A549 (cell line): Measurements from ENCODE around the gene DDIT4. TPM values are rescaled to one million over a fixed set of nuclear protein-coding genes. Genes with fewer than 3 reads are reported as not detected.
"Not testable (repeated sequence)": the region's sequence is repeated elsewhere in the genome, so short reads cannot be mapped to it uniquely, and the experiment has no call there.

Experiments used
- ATAC-seq, 2 experiments: fragments of 200-7000 bp in 1 of 2; fragments of >200 bp in 1 of 2; cut with Nextera tagmentation in 1 of 2; cut with Tn5 transposase in 1 of 2; 3 replicates each; pipeline versions ENCODE4 v1.8.0 to v1.9.1; 2018 to 2020; ENCODE audit warnings: mild to moderate bottlenecking in 1 of 2, moderate library complexity in 1 of 2
- CTCF ChIA-PET: fragments of 300-600 bp; sonication (Branson Sonifier 250); formaldehyde crosslinking; extraction: SDS; loops from one replicate; lab custom pipeline; 2021; ENCODE audit warnings: antibody characterized with exemption, inconsistent platforms; lab: Yijun Ruan, JAX
- POLR2A ChIA-PET: fragments of 350-600 bp; formaldehyde crosslinking; extraction: SDS; loops from one replicate; lab custom pipeline; 2021; ENCODE audit warnings: antibody characterized with exemption, inconsistent platforms; lab: Yijun Ruan, JAX
- DNase-seq, 2 experiments: peaks; one replicate each; pipeline versions ENCODE4 v3.0.0 to v3.0.0-alpha.2; 2011 to 2016; ENCODE audit warnings: low read depth in 1 of 2, low spot score in 1 of 2
- FAIRE-seq: peaks from 2 replicates; lab custom pipeline; 2011; peaks lifted over from hg19 to GRCh38; lab: Jason Lieb, UNC
- H3K27ac ChIP-seq, 2 experiments: fragments of >200 bp; sonication (Bioruptor Twin); formaldehyde crosslinking; 3 replicates each; pipeline ENCODE4 v1.5.1; 2016 to 2017
- H3K4me1 ChIP-seq: fragments of >200 bp; sonication (Bioruptor Twin); formaldehyde crosslinking; 3 replicates; pipeline ENCODE4 v1.6.1; 2016
- H3K4me2 ChIP-seq: fragments of >200 bp; sonication (Bioruptor Twin); formaldehyde crosslinking; 3 replicates; pipeline ENCODE4 v1.6.1; 2016
- H3K4me3 ChIP-seq: fragments of >200 bp; sonication (Bioruptor Twin); formaldehyde crosslinking; 3 replicates; pipeline ENCODE4 v1.5.1; 2016
- H3K9me3 ChIP-seq: fragments of >200 bp; sonication (Bioruptor Twin); formaldehyde crosslinking; 3 replicates; pipeline ENCODE4 v1.6.1; 2016
- BCL3 ChIP-seq: fragments of >200 bp; sonication (Bioruptor Twin); formaldehyde crosslinking; IDR thresholded peaks from 3 replicates; pipeline ENCODE4 v1.6.1; 2016
- BHLHE40 ChIP-seq: IDR thresholded peaks from 2 replicates; pipeline ENCODE4 v1.6.1; 2012; ENCODE audit warnings: low read depth, low read length, inconsistent platforms
- CEBPB ChIP-seq, 2 experiments: fragments of >200 bp in 1 of 2; sonication (Bioruptor Twin) in 1 of 2; formaldehyde crosslinking in 1 of 2; IDR thresholded peaks; 2 replicates each; pipeline ENCODE4 v1.6.1; 2012 to 2016
- CHD2 ChIP-seq: fragments of 150-350 bp; IDR thresholded peaks from 2 replicates; pipeline ENCODE4 v1.6.1; 2014; ENCODE audit warnings: low read length; ENCODE audit not compliant: partially characterized antibody
- EP300 ChIP-seq, 2 experiments: fragments of >200 bp; sonication (Bioruptor Twin); formaldehyde crosslinking; IDR thresholded peaks; 2 replicates in 1 of 2; 3 replicates in 1 of 2; pipeline ENCODE4 v1.6.1; 2016 to 2017
- FOSB ChIP-seq: fragments of 250-450 bp; sonication (Bioruptor Pico); IDR thresholded peaks from 2 replicates; pipeline ENCODE4 v1.5.0; 2020; ENCODE audit warnings: mild to moderate bottlenecking, moderate library complexity
- GATA3 ChIP-seq: IDR thresholded peaks from 2 replicates; pipeline ENCODE4 v1.6.1; 2012; ENCODE audit warnings: borderline replicate concordance
- HDAC2 ChIP-seq: fragments of 200-600 bp; sonication (generic); IDR thresholded peaks from 2 replicates; pipeline ENCODE4 v1.6.1; 2016
- HOXA7 ChIP-seq: fragments of 250-450 bp; sonication (Bioruptor Pico); IDR thresholded peaks from 2 replicates; pipeline ENCODE4 v1.5.0; 2020; ENCODE audit warnings: mild to moderate bottlenecking, moderate library complexity
- JUN ChIP-seq, 2 experiments: fragments of >200 bp; sonication (Bioruptor Twin); formaldehyde crosslinking; IDR thresholded peaks; 2 replicates in 1 of 2; 3 replicates in 1 of 2; pipeline ENCODE4 v1.6.1; 2016 to 2017
- KDM1A ChIP-seq: fragments of 200-600 bp; sonication (generic); IDR thresholded peaks from 2 replicates; pipeline ENCODE4 v1.6.1; 2016; ENCODE audit warnings: low read depth, mild to moderate bottlenecking
- MYC ChIP-seq: IDR thresholded peaks from 2 replicates; pipeline ENCODE4 v1.6.1; 2012; ENCODE audit warnings: mild to moderate bottlenecking, inconsistent platforms, low read length, improper control_type of control experiment, borderline replicate concordance
- PBX3 ChIP-seq: IDR thresholded peaks from 2 replicates; pipeline ENCODE4 v1.6.1; 2012
- PHF8 ChIP-seq: fragments of 200-600 bp; sonication (generic); IDR thresholded peaks from 2 replicates; pipeline ENCODE4 v1.6.1; 2016; ENCODE audit warnings: low read depth, mild to moderate bottlenecking, antibody characterized with exemption, moderate library complexity, borderline replicate concordance
- POLR2A ChIP-seq: IDR thresholded peaks from 2 replicates; pipeline ENCODE4 v1.6.1; 2012; ENCODE audit warnings: mild to moderate bottlenecking, low read length
- POLR2AphosphoS2 ChIP-seq: conservative IDR thresholded peaks from 2 replicates; pipeline ENCODE4 v1.6.1; 2012; ENCODE audit warnings: low read length, improper control_type of control experiment, inconsistent platforms
- RAD21 ChIP-seq, 2 experiments: fragments of >200 bp in 1 of 2; sonication (Bioruptor Twin) in 1 of 2; formaldehyde crosslinking in 1 of 2; IDR thresholded peaks in 1 of 2; conservative IDR thresholded peaks in 1 of 2; 2 replicates in 1 of 2; 3 replicates in 1 of 2; pipeline ENCODE4 v1.6.1; 2012 to 2018; ENCODE audit warnings: inconsistent platforms in 1 of 2
- RARB ChIP-seq: fragments of 250-450 bp; sonication (Bioruptor Pico); IDR thresholded peaks from 2 replicates; pipeline ENCODE4 v1.8.0; 2021; ENCODE audit warnings: mild to moderate bottlenecking, moderate library complexity
- RCOR1 ChIP-seq: fragments of 150-350 bp; IDR thresholded peaks from 2 replicates; pipeline ENCODE4 v1.6.1; 2014; ENCODE audit warnings: antibody characterized with exemption, low read length, low read depth
- RFX5 ChIP-seq: fragments of 450-650 bp; IDR thresholded peaks from 2 replicates; pipeline ENCODE4 v1.7.1; 2014; ENCODE audit warnings: antibody characterized with exemption, mild to moderate bottlenecking, moderate library complexity
- TFCP2L1 ChIP-seq: fragments of 250-450 bp; sonication (Bioruptor Pico); IDR thresholded peaks from 2 replicates; pipeline ENCODE4 v1.5.0; 2021; ENCODE audit warnings: mild to moderate bottlenecking
- ZC3H11A ChIP-seq: fragments of 450-650 bp; IDR thresholded peaks from 2 replicates; pipeline ENCODE4 v1.6.1; 2014; ENCODE audit warnings: antibody characterized with exemption, mild to moderate bottlenecking
- WGBS: methylation state at CpG from one replicate; pipeline ENCODE4 v1.1.6; 2017; ENCODE audit errors: missing lambda C conversion rate; 5-methylcytosine and 5-hydroxymethylcytosine counted together
- polyA minus RNA-seq: library from RNA; depleted of rRNA, polyadenylated mRNA; stranded (reverse); fragments of >200 nt; gene quantifications from 2 replicates; pipeline ENCODE4 v1.2.3, GENCODE V29; 2011; rRNA and poly(A)+ RNA removed
- polyA plus RNA-seq, 4 experiments: library from polyadenylated mRNA; depleted of rRNA in 3 of 4; stranded (reverse); fragments of >200 nt; fragmentation: RNase III in 1 of 4; extraction: RNeasy Plus Mini Kit Qiagen cat#74134 plus additional on column Dnase treatment in 1 of 4; gene quantifications; 2 replicates in 3 of 4; 3 replicates in 1 of 4; pipeline ENCODE4 v1.2.3, GENCODE V29; 2011 to 2017
- TF ChIP-seq, protein P1 (sequence below): fragments of 200-600 bp; sonication (generic); IDR thresholded peaks from 2 replicates; pipeline ENCODE4 v1.6.1; 2016; ENCODE audit warnings: antibody characterized with exemption, mild to moderate bottlenecking, moderate library complexity
- TF ChIP-seq, protein P2 (sequence below): fragments of 450-650 bp; IDR thresholded peaks from 2 replicates; pipeline ENCODE4 v1.6.1; 2014; ENCODE audit warnings: antibody characterized with exemption
- TF ChIP-seq, protein P3 (sequence below): IDR thresholded peaks from 2 replicates; pipeline ENCODE4 v1.6.1; 2012

DDIT4 gene, protein sequence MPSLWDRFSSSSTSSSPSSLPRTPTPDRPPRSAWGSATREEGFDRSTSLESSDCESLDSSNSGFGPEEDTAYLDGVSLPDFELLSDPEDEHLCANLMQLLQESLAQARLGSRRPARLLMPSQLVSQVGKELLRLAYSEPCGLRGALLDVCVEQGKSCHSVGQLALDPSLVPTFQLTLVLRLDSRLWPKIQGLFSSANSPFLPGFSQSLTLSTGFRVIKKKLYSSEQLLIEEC
- polyA plus RNA-seq (2011; rRNA removed), result 329 and 392 TPM in 2 replicates
- polyA plus RNA-seq (2012; cell fraction: cytosol; rRNA removed), result 189 and 275 TPM in 2 replicates
- polyA plus RNA-seq (2012; cell fraction: nucleus; rRNA removed), result 368 and 387 TPM in 2 replicates
- polyA plus RNA-seq (2017; fragmentation: RNase III; extraction: RNeasy Plus Mini Kit Qiagen cat#74134 plus additional on column Dnase treatment), result 188 to 239 TPM (median 238 TPM) in 3 replicates
- 299 and 339 TPM in 2 replicates for polyA minus RNA-seq

DNA sequence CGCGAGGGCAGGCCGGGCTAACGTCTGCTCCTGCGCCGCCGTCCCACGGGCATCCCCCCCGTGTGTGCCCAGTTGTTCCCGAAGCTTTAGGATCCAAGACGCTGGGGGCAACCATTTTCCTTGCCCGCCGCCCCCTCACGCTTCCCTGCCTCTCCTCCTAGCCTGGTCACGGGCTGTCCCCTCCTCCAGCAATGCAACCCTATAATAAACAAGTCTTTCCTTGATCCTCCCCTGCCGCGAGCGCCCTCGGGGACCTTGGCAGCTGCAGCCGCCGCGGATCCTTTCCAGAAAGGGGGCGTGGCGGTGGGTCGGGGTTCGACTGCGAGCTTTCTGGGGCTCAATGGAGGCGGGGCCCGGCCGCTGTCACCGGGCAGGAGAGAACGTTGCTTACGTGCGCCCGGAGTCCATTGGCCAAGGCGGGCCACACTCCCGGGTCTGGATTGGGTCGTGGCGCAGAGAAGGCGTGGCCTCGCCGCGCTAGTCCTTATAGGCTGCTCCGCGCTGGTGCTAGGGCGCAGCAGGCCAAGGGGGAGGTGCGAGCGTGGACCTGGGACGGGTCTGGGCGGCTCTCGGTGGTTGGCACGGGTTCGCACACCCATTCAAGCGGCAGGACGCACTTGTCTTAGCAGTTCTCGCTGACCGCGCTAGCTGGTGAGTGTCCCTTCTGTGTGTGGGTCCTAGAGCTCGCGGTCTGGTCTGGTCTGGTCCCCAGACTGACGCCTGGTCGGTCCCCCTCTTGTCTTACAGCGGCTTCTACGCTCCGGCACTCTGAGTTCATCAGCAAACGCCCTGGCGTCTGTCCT is at the start of gene DDIT4:
TSS of gene DDIT4 (plus strand) at position 515 of the 803 bp plus-strand sequence. CDS start 293 bp downstream, outside the sequence.
- FAIRE-seq (no peak), DNase-seq (peak; percentile 99), ATAC-seq (peak; percentile 57 to 85)
- Histone ChIP-seq H3K27ac (peak within 1 kb of the TSS; percentile 98 to 100), H3K4me2 (peak within 1 kb of the TSS; percentile 91), H3K4me1 (peaks cover 52% of the 10 kb centered on the region), H3K4me3 (peak within 1 kb of the TSS; percentile 84), H3K9me3 (no peaks in the 10 kb centered on the region)
- WGBS, result under 1% methylated on average over 47 of the region's 67 CpGs
- ChIA-PET CTCF (interaction anchor here (0.5 to 8.9 kb wide), 17 partner anchors 12 to 148 kb away, joined by 3 to 94 read pairs (median 7); partner anchors contain the start of gene ANAPC16), POLR2A (interaction anchor here (0.6 to 6.8 kb wide), 50 partner anchors 9 to 1097 kb away, joined by 3 to 197 read pairs (median 7); partner anchors contain the start of genes ANAPC16, ASCC1, CHST3 and DNAJB12)
- TF ChIP-seq FOSB, result peak; percentile 88; the same call in 1 of the 2 replicates
- TF ChIP-seq TFCP2L1 (CRISPR knock-in tag), result peak; percentile 74; the same call in 1 of the 2 replicates
- TF ChIP-seq POLR2AphosphoS2, result peak; percentile 79; the same call in 1 of the 2 replicates
- 0 out of 2 replicates have a peak, but pooled peaks have one; percentile 55 for TF ChIP-seq MYC
- TF ChIP-seq BHLHE40, result peak; percentile 54
- no peak for TF ChIP-seq HDAC2
- 0 out of 5 replicates have a peak, but pooled peaks of 1 of the 2 experiments have one; percentile 35 for TF ChIP-seq EP300 (IDR thresholded peaks at IDR 0.05)
- TF ChIP-seq GATA3, result peak; percentile 60; the same call in 1 of the 2 replicates
- peak; percentile 100 for TF ChIP-seq POLR2A
- TF ChIP-seq, protein P1, sequence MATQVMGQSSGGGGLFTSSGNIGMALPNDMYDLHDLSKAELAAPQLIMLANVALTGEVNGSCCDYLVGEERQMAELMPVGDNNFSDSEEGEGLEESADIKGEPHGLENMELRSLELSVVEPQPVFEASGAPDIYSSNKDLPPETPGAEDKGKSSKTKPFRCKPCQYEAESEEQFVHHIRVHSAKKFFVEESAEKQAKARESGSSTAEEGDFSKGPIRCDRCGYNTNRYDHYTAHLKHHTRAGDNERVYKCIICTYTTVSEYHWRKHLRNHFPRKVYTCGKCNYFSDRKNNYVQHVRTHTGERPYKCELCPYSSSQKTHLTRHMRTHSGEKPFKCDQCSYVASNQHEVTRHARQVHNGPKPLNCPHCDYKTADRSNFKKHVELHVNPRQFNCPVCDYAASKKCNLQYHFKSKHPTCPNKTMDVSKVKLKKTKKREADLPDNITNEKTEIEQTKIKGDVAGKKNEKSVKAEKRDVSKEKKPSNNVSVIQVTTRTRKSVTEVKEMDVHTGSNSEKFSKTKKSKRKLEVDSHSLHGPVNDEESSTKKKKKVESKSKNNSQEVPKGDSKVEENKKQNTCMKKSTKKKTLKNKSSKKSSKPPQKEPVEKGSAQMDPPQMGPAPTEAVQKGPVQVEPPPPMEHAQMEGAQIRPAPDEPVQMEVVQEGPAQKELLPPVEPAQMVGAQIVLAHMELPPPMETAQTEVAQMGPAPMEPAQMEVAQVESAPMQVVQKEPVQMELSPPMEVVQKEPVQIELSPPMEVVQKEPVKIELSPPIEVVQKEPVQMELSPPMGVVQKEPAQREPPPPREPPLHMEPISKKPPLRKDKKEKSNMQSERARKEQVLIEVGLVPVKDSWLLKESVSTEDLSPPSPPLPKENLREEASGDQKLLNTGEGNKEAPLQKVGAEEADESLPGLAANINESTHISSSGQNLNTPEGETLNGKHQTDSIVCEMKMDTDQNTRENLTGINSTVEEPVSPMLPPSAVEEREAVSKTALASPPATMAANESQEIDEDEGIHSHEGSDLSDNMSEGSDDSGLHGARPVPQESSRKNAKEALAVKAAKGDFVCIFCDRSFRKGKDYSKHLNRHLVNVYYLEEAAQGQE, result peak; percentile 29; the same call in 1 of the 2 replicates
- TF ChIP-seq, protein P2, sequence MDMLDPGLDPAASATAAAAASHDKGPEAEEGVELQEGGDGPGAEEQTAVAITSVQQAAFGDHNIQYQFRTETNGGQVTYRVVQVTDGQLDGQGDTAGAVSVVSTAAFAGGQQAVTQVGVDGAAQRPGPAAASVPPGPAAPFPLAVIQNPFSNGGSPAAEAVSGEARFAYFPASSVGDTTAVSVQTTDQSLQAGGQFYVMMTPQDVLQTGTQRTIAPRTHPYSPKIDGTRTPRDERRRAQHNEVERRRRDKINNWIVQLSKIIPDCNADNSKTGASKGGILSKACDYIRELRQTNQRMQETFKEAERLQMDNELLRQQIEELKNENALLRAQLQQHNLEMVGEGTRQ, result peak; percentile 68
- TF ChIP-seq PHF8, result peak; percentile 26; the same call in 1 of the 2 replicates
- TF ChIP-seq ZC3H11A, result no peak
- TF ChIP-seq BCL3, result peak; percentile 100
- TF ChIP-seq KDM1A, result no peak
- TF ChIP-seq PBX3, result peak; percentile 87; the same call in 1 of the 2 replicates
- TF ChIP-seq RCOR1, result no peak
- peak; percentile 98 to 100 for TF ChIP-seq JUN (IDR thresholded peaks at IDR 0.05)
- no peak for TF ChIP-seq CHD2
- peak; percentile 95 for TF ChIP-seq RFX5
- peak; percentile 72 for TF ChIP-seq RARB
- peak in 1 of 2 experiments; percentile 8; a peak in 3 of 5 replicates for TF ChIP-seq RAD21 (conservative IDR thresholded peaks at IDR 0.05 in 1 of 2, IDR thresholded peaks at IDR 0.05 in 1 of 2)
- TF ChIP-seq CEBPB (IDR thresholded peaks at IDR 0.05), result peak in 1 of 2 experiments; percentile 45; a peak in 1 of 4 replicates
- TF ChIP-seq HOXA7, result 0 out of 2 replicates have a peak, but pooled peaks have one; percentile 42
- TF ChIP-seq, protein P3, sequence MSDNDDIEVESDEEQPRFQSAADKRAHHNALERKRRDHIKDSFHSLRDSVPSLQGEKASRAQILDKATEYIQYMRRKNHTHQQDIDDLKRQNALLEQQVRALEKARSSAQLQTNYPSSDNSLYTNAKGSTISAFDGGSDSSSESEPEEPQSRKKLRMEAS, result peak; percentile 76

GRCh38 chr10:72224191-72224590 is 49.5 kb upstream of the DDIT4 start:
- ATAC-seq, POLR2A ChIA-PET, DNase-seq, FAIRE-seq, H3K4me2 ChIP-seq, H3K9me3 ChIP-seq, H3K4me3 ChIP-seq: not testable (repeated sequence)
- CTCF ChIA-PET, result interaction anchor here (0.7 to 9.7 kb wide), 17 partner anchors 9 to 328 kb away, joined by 3 to 91 read pairs (median 4); partner anchors contain the start of genes ANAPC16 and DDIT4
- Histone ChIP-seq H3K27ac (peak overlapping the region; percentile 66 to 82; a peak in 4 of 6 replicates), H3K4me1 (peaks cover 38% of the 10 kb centered on the region)
- 94% methylated on average over 6 of the region's 6 CpGs for WGBS
